Choroid plexus epithelial cell (primary cell): Measurements from ENCODE around the gene DRAM1.
"Not testable (repeated sequence)": the region's sequence is repeated elsewhere in the genome, so short reads cannot be mapped to it uniquely, and the experiment has no call there.

Source experiments
- DNase-seq: peaks from one replicate; pipeline ENCODE4 v3.0.0-alpha.2; 2010; ENCODE audit warnings: low read depth
- H3K4me3 ChIP-seq: 2 replicates; pipeline ENCODE4 v1.5.1; 2011; ENCODE audit warnings: low read depth, mild to moderate bottlenecking, control low read depth, low read length, moderate library complexity
- CTCF ChIP-seq: conservative IDR thresholded peaks from 2 replicates; pipeline ENCODE4 v1.5.1; 2011; ENCODE audit warnings: low read depth, mild to moderate bottlenecking, control low read depth, inconsistent platforms, low read length, moderate library complexity

DRAM1 gene

DNA sequence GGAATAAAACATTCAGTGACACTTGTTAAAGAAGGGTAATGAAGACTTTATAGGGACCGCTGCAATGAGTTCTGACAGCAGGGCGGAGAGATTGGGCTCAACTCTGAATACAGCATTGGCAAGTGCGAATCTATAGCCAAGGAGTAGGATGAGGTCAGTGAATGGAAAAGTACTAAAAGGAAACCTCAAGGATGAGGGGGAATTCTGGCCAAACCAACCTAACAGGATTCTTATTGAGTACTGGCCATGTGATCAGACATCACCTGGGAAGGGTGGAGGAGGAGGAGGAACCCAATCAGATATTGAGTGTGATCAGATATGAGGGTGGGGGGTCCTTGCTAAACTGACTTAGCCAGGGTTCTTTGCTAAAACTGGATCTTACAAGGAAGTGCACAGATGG lies 31.0 kb downstream of the DRAM1 start:
- no peak for TF ChIP-seq CTCF
- H3K4me3 ChIP-seq = no peak overlapping the region
- DNase-seq = no peak

DNA sequence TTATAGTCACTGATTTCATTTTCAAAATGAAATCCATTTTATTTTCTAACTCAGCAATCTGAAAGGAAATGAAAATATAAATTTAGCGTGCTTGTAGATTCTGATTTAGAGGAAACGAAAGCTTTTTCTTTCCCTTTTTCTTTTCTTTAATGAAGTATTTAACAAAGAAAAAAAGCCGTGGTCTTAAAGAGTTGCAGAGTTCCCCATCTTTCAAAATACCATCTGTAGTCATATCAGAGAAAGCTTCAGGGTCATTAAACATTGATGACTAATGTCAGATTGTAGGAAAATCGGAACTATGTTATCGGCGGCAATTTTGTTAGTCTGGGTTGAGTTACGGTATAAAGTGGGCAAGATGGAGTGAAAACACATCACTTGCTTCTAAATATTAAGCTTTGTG lies 32.3 kb downstream of the DRAM1 start:
- DNase-seq = no peak
- TF ChIP-seq CTCF = no peak
- H3K4me3 ChIP-seq = no peak overlapping the region

GRCh38 chr12:101915841-101916240 lies 38.5 kb downstream of the DRAM1 start:
- H3K4me3 ChIP-seq = no peak overlapping the region
- no peak for DNase-seq
- TF ChIP-seq CTCF = no peak

DNA sequence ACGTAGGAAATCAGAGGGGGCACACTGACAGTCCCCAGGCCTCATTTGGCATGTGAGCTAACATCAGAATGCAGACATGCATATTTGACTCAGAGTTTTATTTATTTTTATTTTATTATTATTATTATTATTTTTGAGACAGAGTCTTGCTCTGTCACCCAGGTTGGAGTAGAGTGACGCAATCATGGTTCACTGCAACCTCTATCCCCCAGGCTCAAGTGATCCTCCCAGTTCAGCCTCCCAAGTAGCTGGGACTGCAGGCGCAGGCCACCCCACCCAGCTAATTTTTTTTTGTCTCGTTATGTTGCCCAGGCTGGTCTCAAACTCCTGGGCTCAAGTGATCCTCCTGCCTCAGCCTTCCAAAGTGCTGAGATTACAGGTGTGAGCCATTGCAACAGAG lies 41.4 kb downstream of the DRAM1 start:
- DNase-seq, H3K4me3 ChIP-seq: not testable (repeated sequence)

GRCh38 chr12:101919447-101919846 lies 42.1 kb downstream of the DRAM1 start:
- no peak for DNase-seq
- no peak overlapping the region for H3K4me3 ChIP-seq

GRCh38 chr12:101920906-101921305 lies 43.5 kb downstream of the DRAM1 start:
- no peak overlapping the region for H3K4me3 ChIP-seq
- no peak for DNase-seq
- no peak for TF ChIP-seq CTCF

More at GRCh38 chr12:101919447-101919846, 42.1 kb downstream of the DRAM1 start:
- TF ChIP-seq CTCF = no peak

- no peak overlapping the region for H3K4me3 ChIP-seq
- TF ChIP-seq CTCF = no peak
- DNase-seq = no peak
These were observed 45.8 kb downstream of the DRAM1 start for GRCh38 chr12:101923045-101923718.
